Astrocyte (in vitro differentiated cells and primary cell): Measurements from ENCODE around the gene SEC62.

Experiments used
- CTCF ChIP-seq: IDR thresholded peaks from 2 replicates; pipeline ENCODE4 v1.5.1; 2011; ENCODE audit warnings: low read depth, mild to moderate bottlenecking, inconsistent platforms, low read length, moderate library complexity; ENCODE audit not compliant: insufficient read depth
- EZH2 ChIP-seq: IDR thresholded peaks from 2 replicates; pipeline ENCODE4 v1.6.1; 2012; ENCODE audit warnings: mild to moderate bottlenecking, low read length, inconsistent platforms; ENCODE audit not compliant: insufficient read depth

GRCh38 chr3:170027233-170028102 lies 60.9 kb downstream of the SEC62 start:
- TF ChIP-seq CTCF (no peak), EZH2 (no peak)
